DND-41 (cell line): ENCODE measurements around the gene ANGPTL4.

ENCODE experiments used
- ATAC-seq: fragments of 200-7000 bp; cut with Tn5 transposase; 3 replicates; pipeline ENCODE4 v1.9.1; 2021; ENCODE audit warnings: low read depth; ENCODE audit not compliant: insufficient read depth
- DNase-seq: peaks from one replicate; pipeline ENCODE4 v3.0.0-alpha.2; 2020
- H2AFZ ChIP-seq: 2 replicates; pipeline ENCODE4 v1.6.0; 2012; ENCODE audit warnings: low read depth, low read length
- H3K27ac ChIP-seq: 2 replicates; pipeline ENCODE4 v1.5.1; 2012; ENCODE audit warnings: low read length, inconsistent platforms
- H3K27me3 ChIP-seq: fragments of 200-600 bp; sonication (generic); 2 replicates; pipeline ENCODE4 v1.6.0; 2012; ENCODE audit warnings: low read length, mild to moderate bottlenecking, inconsistent platforms; ENCODE audit not compliant: insufficient read depth, poor library complexity
- H3K36me3 ChIP-seq: 2 replicates; pipeline ENCODE4 v1.5.1; 2012; ENCODE audit warnings: low read length, inconsistent platforms; ENCODE audit not compliant: insufficient read depth
- H3K4me1 ChIP-seq: 2 replicates; pipeline ENCODE4 v1.5.1; 2012; ENCODE audit warnings: mild to moderate bottlenecking, low read length; ENCODE audit not compliant: insufficient read depth
- H3K4me2 ChIP-seq: 2 replicates; pipeline ENCODE4 v1.6.0; 2012; ENCODE audit warnings: mild to moderate bottlenecking, moderate library complexity, low read length, inconsistent platforms; ENCODE audit not compliant: insufficient read depth
- H3K4me3 ChIP-seq, 2 experiments: fragments of 200-600 bp in 1 of 2; shearing (Covaris generic) in 1 of 2; 2 replicates each; pipeline ENCODE4 v1.5.1; 2012 to 2016; ENCODE audit warnings: inconsistent platforms in 2 of 2, low read length in 2 of 2, mild to moderate bottlenecking in 2 of 2, low read depth in 1 of 2, moderate library complexity in 1 of 2
- H3K79me2 ChIP-seq: 2 replicates; pipeline ENCODE4 v1.6.0; 2012; ENCODE audit warnings: low read length, inconsistent platforms; ENCODE audit not compliant: insufficient read depth
- H3K9ac ChIP-seq: 2 replicates; pipeline ENCODE4 v1.6.0; 2012; ENCODE audit warnings: low read depth, mild to moderate bottlenecking, inconsistent platforms, low read length, moderate library complexity
- H3K9me3 ChIP-seq: 2 replicates; pipeline ENCODE4 v1.5.1; 2012; ENCODE audit warnings: low read length, moderate library complexity, mild to moderate bottlenecking, inconsistent platforms; ENCODE audit not compliant: insufficient read depth, severe bottlenecking
- H4K20me1 ChIP-seq: 2 replicates; pipeline ENCODE4 v1.6.0; 2012; ENCODE audit warnings: low read length; ENCODE audit not compliant: insufficient read depth
- EZH2 ChIP-seq: IDR thresholded peaks from 3 replicates; pipeline ENCODE4 v1.6.1; 2012; ENCODE audit warnings: borderline replicate concordance, low read depth, mild to moderate bottlenecking, moderate library complexity, low read length, inconsistent platforms; ENCODE audit not compliant: severe bottlenecking
- TF ChIP-seq, protein P1 (sequence below): IDR thresholded peaks from 2 replicates; pipeline ENCODE4 v1.5.1; 2012; ENCODE audit warnings: borderline replicate concordance, low read length, moderate library complexity, mild to moderate bottlenecking; ENCODE audit not compliant: poor library complexity, severe bottlenecking; ENCODE audit errors: extremely low read depth

ANGPTL4 gene

DNA sequence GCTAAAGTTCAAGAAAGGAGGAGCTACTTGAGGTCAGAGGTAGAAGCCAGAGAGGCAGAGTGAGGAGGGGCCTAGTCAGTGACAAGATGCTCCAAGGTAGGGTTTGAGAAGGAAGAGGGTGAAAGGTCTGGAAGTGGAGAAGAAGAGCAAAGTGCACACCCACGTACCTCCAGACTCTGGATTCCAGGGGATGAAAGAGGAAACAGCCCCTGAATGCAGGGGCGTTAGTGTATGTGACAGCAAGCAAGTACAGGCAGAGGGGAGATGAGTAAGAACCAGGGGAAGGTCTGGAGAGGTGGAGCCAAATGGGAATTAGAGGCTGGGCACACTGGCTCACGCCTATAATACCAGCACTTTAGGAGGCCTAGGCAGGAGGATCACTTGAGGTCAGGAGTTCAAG is 34.0 kb upstream of the ANGPTL4 start:
- no peak overlapping the region for H3K4me2 ChIP-seq
- no peak for ATAC-seq
- H2AFZ ChIP-seq, result no peak overlapping the region
- no peaks in the 10 kb centered on the region for H3K4me1 ChIP-seq
- no peaks in the 10 kb centered on the region for H3K27me3 ChIP-seq
- H3K9me3 ChIP-seq, result no peaks in the 10 kb centered on the region
- H3K27ac ChIP-seq, result no peak overlapping the region
- H3K4me3 ChIP-seq, result no peak overlapping the region
- H3K79me2 ChIP-seq, result no peaks in the 10 kb centered on the region
- no peak for DNase-seq
- H3K36me3 ChIP-seq, result no peaks in the 10 kb centered on the region
- H4K20me1 ChIP-seq, result no peaks in the 10 kb centered on the region
- TF ChIP-seq EZH2, result no peak
- TF ChIP-seq, protein P1, sequence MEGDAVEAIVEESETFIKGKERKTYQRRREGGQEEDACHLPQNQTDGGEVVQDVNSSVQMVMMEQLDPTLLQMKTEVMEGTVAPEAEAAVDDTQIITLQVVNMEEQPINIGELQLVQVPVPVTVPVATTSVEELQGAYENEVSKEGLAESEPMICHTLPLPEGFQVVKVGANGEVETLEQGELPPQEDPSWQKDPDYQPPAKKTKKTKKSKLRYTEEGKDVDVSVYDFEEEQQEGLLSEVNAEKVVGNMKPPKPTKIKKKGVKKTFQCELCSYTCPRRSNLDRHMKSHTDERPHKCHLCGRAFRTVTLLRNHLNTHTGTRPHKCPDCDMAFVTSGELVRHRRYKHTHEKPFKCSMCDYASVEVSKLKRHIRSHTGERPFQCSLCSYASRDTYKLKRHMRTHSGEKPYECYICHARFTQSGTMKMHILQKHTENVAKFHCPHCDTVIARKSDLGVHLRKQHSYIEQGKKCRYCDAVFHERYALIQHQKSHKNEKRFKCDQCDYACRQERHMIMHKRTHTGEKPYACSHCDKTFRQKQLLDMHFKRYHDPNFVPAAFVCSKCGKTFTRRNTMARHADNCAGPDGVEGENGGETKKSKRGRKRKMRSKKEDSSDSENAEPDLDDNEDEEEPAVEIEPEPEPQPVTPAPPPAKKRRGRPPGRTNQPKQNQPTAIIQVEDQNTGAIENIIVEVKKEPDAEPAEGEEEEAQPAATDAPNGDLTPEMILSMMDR, result no peak
- H3K9ac ChIP-seq, result no peak overlapping the region

DNA sequence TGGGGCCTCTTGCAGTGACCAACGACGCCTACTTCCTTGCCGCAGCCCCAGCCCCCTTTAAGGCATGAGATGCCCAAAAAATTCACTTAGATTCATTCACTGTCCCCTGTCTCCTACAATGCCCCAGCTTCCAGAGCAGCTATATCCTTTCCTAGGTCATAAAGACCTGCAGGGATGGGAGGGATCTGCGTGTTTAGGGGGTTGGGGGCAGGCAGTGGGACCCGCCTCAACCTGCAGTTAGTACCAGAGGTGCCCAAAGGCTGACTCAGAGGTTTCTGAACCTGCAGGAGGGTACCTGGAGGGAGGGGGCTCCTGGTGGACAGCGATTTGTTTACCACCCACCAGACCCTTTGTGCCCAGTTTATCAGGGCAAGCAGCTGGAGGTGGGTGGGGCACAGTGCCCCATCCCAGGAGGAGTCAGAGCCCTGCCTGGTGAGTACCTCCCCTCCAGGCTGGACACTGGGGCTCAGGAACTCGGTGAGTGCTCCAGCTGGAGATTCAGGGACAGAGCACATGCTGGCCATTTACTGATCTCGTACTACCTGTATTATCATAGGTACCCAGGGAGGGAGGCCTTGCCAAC is 32.6 kb upstream of the ANGPTL4 start:
- Histone ChIP-seq H3K27me3 (no peaks in the 10 kb centered on the region), H3K9ac (no peak overlapping the region), H3K36me3 (no peaks in the 10 kb centered on the region), H2AFZ (no peak overlapping the region), H3K4me2 (no peak overlapping the region), H3K9me3 (no peaks in the 10 kb centered on the region), H3K4me1 (no peaks in the 10 kb centered on the region), H4K20me1 (no peaks in the 10 kb centered on the region), H3K79me2 (no peaks in the 10 kb centered on the region), H3K4me3 (no peak overlapping the region), H3K27ac (no peak overlapping the region)
- TF ChIP-seq, protein P1, result no peak
- no peak for TF ChIP-seq EZH2
- DNase-seq, result no peak
- no peak for ATAC-seq

DNA sequence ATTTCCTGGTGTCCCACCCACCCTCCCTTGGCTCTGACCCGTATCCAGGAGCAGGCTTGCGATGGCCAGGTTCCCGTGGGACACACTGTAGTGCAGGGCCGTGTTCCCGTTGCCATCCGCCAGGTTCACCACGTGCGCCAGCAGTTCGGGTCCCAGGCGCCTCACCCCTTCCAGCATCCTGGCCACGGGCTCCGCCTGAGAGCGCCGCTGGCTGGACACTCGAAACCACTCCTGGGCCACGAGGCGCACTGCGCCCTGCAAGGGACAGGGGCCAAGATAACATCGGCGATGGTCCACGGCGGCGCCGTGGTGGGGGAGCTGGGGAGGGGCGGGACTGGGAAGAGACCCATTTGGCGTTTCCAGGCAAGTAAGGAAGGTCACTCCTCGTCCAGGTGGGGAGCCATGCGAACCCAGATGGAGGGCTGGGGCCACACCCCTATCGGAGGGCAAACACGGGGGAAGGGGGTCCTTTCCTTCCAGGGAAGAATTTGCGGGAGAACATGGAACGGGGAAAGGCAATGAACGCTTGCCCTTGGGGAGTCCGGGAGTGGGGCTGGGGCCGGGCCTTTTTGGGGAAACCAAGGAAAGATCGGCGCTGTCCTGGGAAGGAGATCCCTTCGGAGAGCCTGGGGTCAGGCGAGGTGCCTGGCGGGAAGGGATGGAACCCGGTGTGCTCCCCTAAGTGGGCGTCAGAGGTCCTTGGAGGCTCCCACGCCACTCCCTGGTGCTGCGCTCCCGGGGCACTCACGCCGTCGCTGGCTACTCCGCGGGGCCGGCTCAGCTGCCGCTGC is 30.8 kb upstream of the ANGPTL4 start:
- H3K4me2 ChIP-seq, result no peak overlapping the region
- no peaks in the 10 kb centered on the region for H3K79me2 ChIP-seq
- DNase-seq, result no peak
- TF ChIP-seq EZH2, result no peak
- TF ChIP-seq, protein P1, result no peak
- no peaks in the 10 kb centered on the region for H3K9me3 ChIP-seq
- H2AFZ ChIP-seq, result no peak overlapping the region
- H3K9ac ChIP-seq, result no peak overlapping the region
- H3K4me3 ChIP-seq, result no peak overlapping the region
- H3K27ac ChIP-seq, result no peak overlapping the region
- H4K20me1 ChIP-seq, result no peaks in the 10 kb centered on the region
- no peaks in the 10 kb centered on the region for H3K36me3 ChIP-seq
- H3K27me3 ChIP-seq, result no peaks in the 10 kb centered on the region
- no peak for ATAC-seq
- H3K4me1 ChIP-seq, result no peaks in the 10 kb centered on the region
